Endothelial cell (in vitro differentiated cells): ENCODE results near the gene C9orf78. TPM values are rescaled to one million over a fixed set of nuclear protein-coding genes. Genes with fewer than 3 reads are reported as not detected.

Source experiments
- DNase-seq: peaks from one replicate; pipeline ENCODE4 v3.0.0; 2021; ENCODE audit warnings: low spot score
- H3K27ac Mint-ChIP-seq: one replicate; pipeline ENCODE4 v1.8.0; 2021; ENCODE audit warnings: mixed read lengths, inconsistent platforms; ENCODE audit not compliant: unreplicated experiment
- H3K27me3 Mint-ChIP-seq: one replicate; pipeline ENCODE4 v1.8.0; 2021; ENCODE audit warnings: mild to moderate bottlenecking, moderate library complexity, mixed read lengths, inconsistent platforms; ENCODE audit not compliant: unreplicated experiment
- H3K36me3 Mint-ChIP-seq: one replicate; pipeline ENCODE4 v1.8.0; 2021; ENCODE audit warnings: mild to moderate bottlenecking, low read depth, mixed read lengths, inconsistent platforms; ENCODE audit not compliant: unreplicated experiment
- H3K4me1 Mint-ChIP-seq: one replicate; pipeline ENCODE4 v1.8.0; 2021; ENCODE audit warnings: mild to moderate bottlenecking, mixed read lengths, inconsistent platforms; ENCODE audit not compliant: unreplicated experiment
- H3K4me3 Mint-ChIP-seq: one replicate; pipeline ENCODE4 v1.8.0; 2021; ENCODE audit warnings: mild to moderate bottlenecking, mixed read lengths, inconsistent platforms; ENCODE audit not compliant: unreplicated experiment
- H3K9me3 Mint-ChIP-seq: one replicate; pipeline ENCODE4 v1.8.0; 2021; ENCODE audit warnings: mixed read lengths, inconsistent platforms; ENCODE audit not compliant: unreplicated experiment
- total RNA-seq: library from RNA; stranded (reverse); fragmentation: NEBNext Ultra II Directional; extraction: Animal tissue kit (Norgen Biotek cat#: 25700); gene quantifications from one replicate; pipeline ENCODE4 v1.2.1, GENCODE V29; 2021; ENCODE audit not compliant: unreplicated experiment
- TF ChIP-seq, protein P1 (sequence below): fragments of 200-600 bp; sonication (generic); IDR thresholded peaks from one replicate; pipeline ENCODE4 v1.5.0; 2021; ENCODE audit warnings: antibody characterized with exemption; ENCODE audit not compliant: unreplicated experiment

C9orf78 gene
- total RNA-seq, 1 donor from 2014 or later = 29.1 TPM

DNA sequence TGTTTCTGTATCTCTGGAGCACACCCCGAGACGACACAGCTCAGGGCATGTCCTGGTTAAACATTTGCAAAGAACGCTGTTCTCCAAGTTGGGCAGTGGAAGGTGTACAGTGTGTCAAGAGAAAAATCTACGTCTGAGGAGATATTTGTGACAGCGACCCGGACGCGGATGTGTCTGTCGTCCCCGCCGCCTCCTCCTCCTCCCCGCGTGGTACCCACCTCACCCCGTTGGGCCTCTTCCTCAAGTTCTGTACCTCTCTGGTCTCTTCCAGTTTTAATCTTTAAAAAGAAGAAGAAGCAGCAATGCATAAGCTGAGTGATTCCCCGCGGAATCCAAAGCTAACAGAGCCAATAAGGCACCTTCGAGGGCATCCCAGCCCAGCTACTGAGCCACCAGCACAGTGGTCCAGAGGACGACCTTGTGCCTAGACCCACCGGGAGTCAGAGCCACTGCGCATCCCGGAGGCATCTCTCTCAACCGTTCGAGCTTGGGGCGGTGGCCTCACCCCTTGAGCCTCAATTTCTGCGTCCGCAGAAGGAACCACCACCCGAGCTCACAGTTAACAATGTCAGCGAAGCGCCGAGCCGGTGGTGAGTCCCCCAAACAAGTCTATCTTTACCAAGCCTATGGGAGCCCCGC, 467 bp downstream of the C9orf78 start:
- Mint-ChIP-seq H3K36me3 (peaks cover 14% of the 10 kb centered on the region), H3K9me3 (no peaks in the 10 kb centered on the region), H3K4me3 (peak overlapping the region; percentile 98), H3K4me1 (peaks cover 16% of the 10 kb centered on the region), H3K27me3 (peaks cover 6% of the 10 kb centered on the region), H3K27ac (peak overlapping the region; percentile 77)
- TF ChIP-seq, protein P1, sequence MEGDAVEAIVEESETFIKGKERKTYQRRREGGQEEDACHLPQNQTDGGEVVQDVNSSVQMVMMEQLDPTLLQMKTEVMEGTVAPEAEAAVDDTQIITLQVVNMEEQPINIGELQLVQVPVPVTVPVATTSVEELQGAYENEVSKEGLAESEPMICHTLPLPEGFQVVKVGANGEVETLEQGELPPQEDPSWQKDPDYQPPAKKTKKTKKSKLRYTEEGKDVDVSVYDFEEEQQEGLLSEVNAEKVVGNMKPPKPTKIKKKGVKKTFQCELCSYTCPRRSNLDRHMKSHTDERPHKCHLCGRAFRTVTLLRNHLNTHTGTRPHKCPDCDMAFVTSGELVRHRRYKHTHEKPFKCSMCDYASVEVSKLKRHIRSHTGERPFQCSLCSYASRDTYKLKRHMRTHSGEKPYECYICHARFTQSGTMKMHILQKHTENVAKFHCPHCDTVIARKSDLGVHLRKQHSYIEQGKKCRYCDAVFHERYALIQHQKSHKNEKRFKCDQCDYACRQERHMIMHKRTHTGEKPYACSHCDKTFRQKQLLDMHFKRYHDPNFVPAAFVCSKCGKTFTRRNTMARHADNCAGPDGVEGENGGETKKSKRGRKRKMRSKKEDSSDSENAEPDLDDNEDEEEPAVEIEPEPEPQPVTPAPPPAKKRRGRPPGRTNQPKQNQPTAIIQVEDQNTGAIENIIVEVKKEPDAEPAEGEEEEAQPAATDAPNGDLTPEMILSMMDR = no peak
- no peak for DNase-seq

DNA sequence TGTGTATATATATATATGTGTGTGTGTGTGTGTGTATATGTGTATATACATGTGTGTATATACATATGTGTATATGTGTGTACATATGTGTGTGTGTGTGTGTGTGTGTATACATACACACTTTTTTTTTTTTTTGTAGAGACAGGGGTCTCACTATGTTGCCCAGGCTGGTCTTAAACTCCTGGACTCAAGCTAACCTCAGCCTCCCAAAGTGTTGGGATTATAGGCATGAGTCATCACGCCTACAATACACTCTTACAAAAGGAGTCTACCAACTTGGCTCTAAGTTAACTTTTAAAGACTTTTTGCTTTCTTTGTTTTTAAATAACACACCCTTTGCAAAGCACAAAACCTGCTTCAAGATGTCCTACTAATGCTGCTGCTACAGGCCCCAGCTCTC, 2.1 kb downstream of the C9orf78 start:
- Mint-ChIP-seq H3K27ac (no peak overlapping the region), H3K4me3 (no peak overlapping the region), H3K27me3 (peaks cover 6% of the 10 kb centered on the region), H3K9me3 (no peaks in the 10 kb centered on the region), H3K36me3 (peaks cover 21% of the 10 kb centered on the region), H3K4me1 (peaks cover 5% of the 10 kb centered on the region)
- TF ChIP-seq, protein P1 = no peak
- DNase-seq = no peak

DNA sequence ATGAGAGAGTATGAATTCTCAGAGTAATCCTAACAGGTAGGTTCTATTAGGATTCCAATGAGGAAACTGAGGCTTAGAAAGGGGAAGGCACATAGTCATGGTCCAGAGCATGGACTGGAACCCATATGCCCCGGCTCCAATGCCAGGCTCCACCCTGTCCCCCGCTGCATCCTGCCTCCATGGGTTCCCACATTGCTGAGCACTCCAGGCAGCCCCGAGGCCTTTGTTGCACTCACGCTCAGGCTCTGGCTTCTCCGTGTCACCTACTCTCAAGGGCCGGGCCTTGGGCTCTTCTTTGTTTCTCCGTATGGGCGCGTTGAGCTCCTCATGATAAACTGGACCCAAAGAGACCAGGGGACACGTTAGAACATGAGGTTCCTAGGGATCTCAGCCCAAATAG, 6.1 kb downstream of the C9orf78 start:
- Mint-ChIP-seq H3K36me3 (peaks cover 17% of the 10 kb centered on the region), H3K9me3 (no peaks in the 10 kb centered on the region), H3K27ac (no peak overlapping the region), H3K4me1 (peaks cover 10% of the 10 kb centered on the region), H3K27me3 (peaks cover 3% of the 10 kb centered on the region), H3K4me3 (no peak overlapping the region)
- no peak for DNase-seq
- TF ChIP-seq, protein P1 = no peak

DNA sequence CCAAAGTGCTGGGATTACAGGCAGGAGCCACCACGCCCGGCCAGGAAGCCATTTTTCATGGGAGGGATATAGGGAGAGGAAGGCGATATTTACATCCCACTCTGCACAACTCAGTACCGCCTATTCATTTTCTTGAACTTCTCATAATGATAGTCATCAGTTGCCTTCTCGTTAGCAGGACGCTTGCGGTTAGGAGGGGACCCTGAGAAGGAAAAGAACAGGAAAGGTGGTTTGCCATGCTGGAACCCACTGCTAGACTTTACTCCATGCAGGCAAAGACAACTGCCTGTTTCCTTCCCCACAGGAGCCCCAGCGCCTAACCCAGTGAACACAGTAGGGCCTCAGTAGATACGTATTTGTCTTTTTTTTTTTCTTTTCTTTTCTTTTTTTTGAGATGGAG, 7.0 kb downstream of the C9orf78 start:
- DNase-seq = no peak
- peaks cover 10% of the 10 kb centered on the region for H3K4me1 Mint-ChIP-seq
- TF ChIP-seq, protein P1 = no peak
- peaks cover 3% of the 10 kb centered on the region for H3K27me3 Mint-ChIP-seq
- no peak overlapping the region for H3K4me3 Mint-ChIP-seq
- H3K27ac Mint-ChIP-seq = no peak overlapping the region
- H3K36me3 Mint-ChIP-seq = peaks cover 13% of the 10 kb centered on the region
- no peaks in the 10 kb centered on the region for H3K9me3 Mint-ChIP-seq

DNA sequence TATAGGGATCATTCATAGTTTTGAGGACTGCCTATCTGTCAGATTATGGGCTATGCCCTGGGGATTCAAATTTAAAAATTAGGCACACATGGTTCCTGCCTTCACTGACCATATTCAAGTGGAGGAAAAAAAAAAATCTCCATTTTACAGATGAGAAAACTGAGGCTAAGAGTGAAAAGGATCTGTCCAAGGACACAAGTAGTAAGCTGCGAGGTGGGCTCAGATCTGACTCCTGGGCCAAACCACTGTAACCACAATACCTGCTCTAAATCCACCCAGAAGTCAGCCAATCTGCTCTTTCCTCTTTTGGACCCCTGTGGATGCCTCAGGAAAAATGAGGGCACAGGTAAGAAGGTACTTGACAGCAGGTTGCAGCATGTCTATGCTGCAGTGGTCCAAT, 8.3 kb downstream of the C9orf78 start:
- H3K36me3 Mint-ChIP-seq = peaks cover 23% of the 10 kb centered on the region
- peaks cover 19% of the 10 kb centered on the region for H3K4me1 Mint-ChIP-seq
- H3K4me3 Mint-ChIP-seq = no peak overlapping the region
- no peaks in the 10 kb centered on the region for H3K9me3 Mint-ChIP-seq
- no peak overlapping the region for H3K27ac Mint-ChIP-seq
- peaks cover 3% of the 10 kb centered on the region for H3K27me3 Mint-ChIP-seq
- TF ChIP-seq, protein P1 = no peak
- no peak for DNase-seq
